ENCODE data around the gene CNNM1. TPM values are rescaled to one million over a fixed set of nuclear protein-coding genes. Genes with fewer than 3 reads are reported as not detected.

CNNM1 gene
- total RNA-seq, 1 donor from 2014 or later: 2.0 TPM

DNA sequence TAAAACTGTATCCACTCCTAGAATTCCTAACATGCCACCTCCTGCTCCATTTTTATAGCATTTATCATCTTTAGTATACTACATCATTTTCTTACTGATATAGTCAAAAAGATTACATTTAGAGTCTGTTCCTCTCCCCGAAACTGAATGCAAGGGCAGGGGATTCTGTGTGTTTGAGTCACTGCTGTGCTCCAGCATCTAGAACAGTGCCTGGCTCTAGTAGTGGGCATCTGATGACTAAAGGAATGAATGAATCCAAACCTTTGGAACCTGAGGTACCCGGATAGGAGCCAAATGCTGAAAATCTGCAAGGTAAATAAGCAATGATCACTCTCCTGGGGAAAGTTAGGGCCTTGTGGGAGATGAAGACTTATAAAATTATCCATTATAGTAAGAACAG is 82.4 kb downstream of the CNNM1 start:
- peaks cover 5% of the 10 kb centered on the region for H3K9me3 Mint-ChIP-seq
- H3K36me3 Mint-ChIP-seq: peaks cover 17% of the 10 kb centered on the region
- no peak overlapping the region for H3K4me3 Mint-ChIP-seq
- H3K27me3 Mint-ChIP-seq: no peaks in the 10 kb centered on the region
- TF ChIP-seq, protein P1, sequence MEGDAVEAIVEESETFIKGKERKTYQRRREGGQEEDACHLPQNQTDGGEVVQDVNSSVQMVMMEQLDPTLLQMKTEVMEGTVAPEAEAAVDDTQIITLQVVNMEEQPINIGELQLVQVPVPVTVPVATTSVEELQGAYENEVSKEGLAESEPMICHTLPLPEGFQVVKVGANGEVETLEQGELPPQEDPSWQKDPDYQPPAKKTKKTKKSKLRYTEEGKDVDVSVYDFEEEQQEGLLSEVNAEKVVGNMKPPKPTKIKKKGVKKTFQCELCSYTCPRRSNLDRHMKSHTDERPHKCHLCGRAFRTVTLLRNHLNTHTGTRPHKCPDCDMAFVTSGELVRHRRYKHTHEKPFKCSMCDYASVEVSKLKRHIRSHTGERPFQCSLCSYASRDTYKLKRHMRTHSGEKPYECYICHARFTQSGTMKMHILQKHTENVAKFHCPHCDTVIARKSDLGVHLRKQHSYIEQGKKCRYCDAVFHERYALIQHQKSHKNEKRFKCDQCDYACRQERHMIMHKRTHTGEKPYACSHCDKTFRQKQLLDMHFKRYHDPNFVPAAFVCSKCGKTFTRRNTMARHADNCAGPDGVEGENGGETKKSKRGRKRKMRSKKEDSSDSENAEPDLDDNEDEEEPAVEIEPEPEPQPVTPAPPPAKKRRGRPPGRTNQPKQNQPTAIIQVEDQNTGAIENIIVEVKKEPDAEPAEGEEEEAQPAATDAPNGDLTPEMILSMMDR (conservative IDR thresholded peaks at IDR 0.05): no peak
- H3K27ac Mint-ChIP-seq: no peak overlapping the region
- DNase-seq (ENCODE audit: extremely low spot score, unreplicated experiment): no peak
- no peaks in the 10 kb centered on the region for H3K4me1 Mint-ChIP-seq (ENCODE audit: unreplicated experiment)

DNA sequence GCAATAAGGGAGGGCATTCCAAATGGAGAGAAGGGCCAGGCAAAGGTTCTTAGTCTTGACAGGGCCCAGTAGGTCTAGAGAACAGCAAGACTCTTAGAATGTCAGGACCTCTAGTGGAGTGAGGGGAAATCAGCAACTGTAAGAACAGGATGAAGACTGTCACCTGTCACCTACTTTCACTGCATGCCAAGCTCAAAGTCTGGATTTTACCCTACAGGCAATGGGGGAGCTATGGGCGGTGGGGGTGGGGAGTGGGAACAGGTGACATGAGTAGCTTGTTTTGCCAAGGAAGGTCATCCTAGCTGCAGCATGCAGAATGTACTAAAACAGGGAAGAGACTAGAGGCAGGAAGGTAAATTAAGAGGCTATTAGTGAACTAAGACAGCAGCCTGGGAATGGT is 82.9 kb downstream of the CNNM1 start:
- no peak for DNase-seq (ENCODE audit: extremely low spot score, unreplicated experiment)
- Mint-ChIP-seq H3K27ac (no peak overlapping the region), H3K4me3 (no peak overlapping the region), H3K36me3 (peaks cover 17% of the 10 kb centered on the region), H3K27me3 (no peaks in the 10 kb centered on the region), H3K4me1 (ENCODE audit: unreplicated experiment) (no peaks in the 10 kb centered on the region), H3K9me3 (peaks cover 5% of the 10 kb centered on the region)
- TF ChIP-seq, protein P1 (conservative IDR thresholded peaks at IDR 0.05): no peak

DNA sequence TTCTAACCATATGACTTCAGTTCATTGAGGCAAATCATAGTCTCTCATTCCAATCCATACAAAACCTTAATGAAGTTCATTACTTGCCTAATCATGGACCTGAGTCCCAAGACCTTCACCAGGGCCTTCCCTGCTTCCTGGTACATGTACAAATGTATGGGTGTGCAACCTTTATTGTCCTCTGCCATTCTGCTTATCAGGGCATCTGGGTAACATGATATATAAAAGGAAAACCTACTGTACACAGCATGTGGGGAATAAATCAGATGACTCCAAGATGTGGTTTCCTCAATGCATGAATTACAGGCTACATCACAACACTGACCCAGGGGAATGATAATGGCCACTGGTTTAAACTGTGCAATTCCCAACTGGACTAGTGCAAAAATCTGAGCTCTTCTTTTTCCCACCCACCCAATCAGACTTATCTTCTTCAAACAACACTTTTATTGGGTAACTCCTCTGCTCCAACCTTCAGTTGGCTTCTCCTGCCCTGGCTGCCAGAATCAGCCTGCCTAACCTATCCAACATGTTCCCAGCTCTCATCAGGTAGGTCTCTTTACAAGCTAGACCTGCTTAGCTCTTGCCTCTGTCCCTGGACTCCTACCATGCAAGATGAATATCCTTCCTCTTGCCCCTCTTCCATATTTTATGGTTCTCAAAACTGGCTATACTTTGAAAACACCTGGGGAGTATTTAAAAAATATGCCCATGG is 89.9 kb downstream of the CNNM1 start:
- Mint-ChIP-seq H3K27me3 (no peaks in the 10 kb centered on the region), H3K27ac (no peak overlapping the region), H3K4me3 (no peak overlapping the region), H3K36me3 (peaks cover 38% of the 10 kb centered on the region), H3K9me3 (peaks cover 5% of the 10 kb centered on the region), H3K4me1 (ENCODE audit: unreplicated experiment) (no peaks in the 10 kb centered on the region)
- TF ChIP-seq, protein P1 (conservative IDR thresholded peaks at IDR 0.05): no peak
- no peak for DNase-seq (ENCODE audit: extremely low spot score, unreplicated experiment)

DNA sequence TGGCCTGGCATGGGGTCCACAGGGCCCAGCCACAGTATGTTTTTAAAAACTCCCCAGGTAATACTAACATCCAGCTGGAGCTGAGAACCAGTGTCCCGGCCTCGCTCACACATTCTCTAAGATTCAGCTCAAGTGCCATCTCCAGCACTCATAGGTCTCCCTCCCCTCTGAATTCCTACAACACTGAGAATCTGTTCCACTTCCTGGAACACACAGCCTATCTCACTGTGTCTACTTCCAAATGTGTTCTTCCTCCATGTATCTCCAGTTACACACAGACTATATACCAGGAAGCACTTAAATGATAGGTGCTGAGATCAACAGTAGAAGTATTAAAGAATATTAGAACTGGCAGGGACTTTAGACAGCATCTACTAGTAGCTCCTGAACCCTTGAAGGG is 90.5 kb downstream of the CNNM1 start:
- Mint-ChIP-seq H3K9me3 (peaks cover 5% of the 10 kb centered on the region), H3K4me1 (ENCODE audit: unreplicated experiment) (no peaks in the 10 kb centered on the region), H3K36me3 (peaks cover 39% of the 10 kb centered on the region), H3K27me3 (no peaks in the 10 kb centered on the region), H3K27ac (no peak overlapping the region), H3K4me3 (no peak overlapping the region)
- no peak for DNase-seq (ENCODE audit: extremely low spot score, unreplicated experiment)
- TF ChIP-seq, protein P1 (conservative IDR thresholded peaks at IDR 0.05): no peak

DNA sequence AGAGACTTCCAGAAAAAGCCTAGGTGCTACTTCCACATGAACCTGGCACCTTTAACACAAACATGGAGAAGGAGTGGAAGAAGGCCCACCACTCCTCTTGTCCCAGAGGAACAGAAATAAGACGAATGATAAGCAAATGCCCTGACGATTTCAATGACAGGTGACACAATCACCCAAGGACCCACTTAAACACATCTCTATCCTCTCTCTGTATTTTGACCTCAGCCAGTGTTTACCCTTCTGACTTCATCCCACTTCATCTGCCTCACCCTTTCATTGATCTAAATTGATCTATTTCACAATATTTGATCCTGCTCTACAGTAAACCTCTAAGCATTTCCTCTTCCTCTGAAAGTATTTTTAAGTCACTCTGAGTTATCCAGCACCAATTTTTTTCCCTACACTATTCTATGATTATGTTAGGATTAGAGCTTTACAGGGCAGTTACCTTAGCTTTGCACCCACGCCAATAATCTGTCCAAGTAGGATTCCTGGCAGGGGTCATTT is 92.1 kb downstream of the CNNM1 start:
- no peak overlapping the region for H3K4me3 Mint-ChIP-seq
- no peak overlapping the region for H3K27ac Mint-ChIP-seq

More for the DNA sequence above, 92.1 kb downstream of the CNNM1 start:
- Mint-ChIP-seq H3K4me1 (ENCODE audit: unreplicated experiment) (no peaks in the 10 kb centered on the region), H3K36me3 (peaks cover 40% of the 10 kb centered on the region), H3K9me3 (peaks cover 2% of the 10 kb centered on the region), H3K27me3 (no peaks in the 10 kb centered on the region)
- TF ChIP-seq, protein P1 (conservative IDR thresholded peaks at IDR 0.05): no peak
- DNase-seq (ENCODE audit: extremely low spot score, unreplicated experiment): no peak

All from type B pancreatic cell (in vitro differentiated cells).